Head of caudate nucleus (tissue), 42 donors: Measurements from ENCODE around the gene BCAS1.

Source experiments
- DNase-seq, 42 donors: peaks; one replicate each; pipeline versions ENCODE4 v3.0.0 to v3.0.0-alpha.2; 2020 to 2021; ENCODE audit warnings: mixed read lengths in 7 of 42
- intact Hi-C: fragments of 100-400 bp; cut with DNase I; formaldehyde crosslinking; loops from one replicate; pipeline ENCODE4 v1.15.0; 2022

The BCAS1 gene

GRCh38 chr20:54002741-54003140 is 67.7 kb downstream of the BCAS1 start:
- intact Hi-C loops = no loop called here

DNA sequence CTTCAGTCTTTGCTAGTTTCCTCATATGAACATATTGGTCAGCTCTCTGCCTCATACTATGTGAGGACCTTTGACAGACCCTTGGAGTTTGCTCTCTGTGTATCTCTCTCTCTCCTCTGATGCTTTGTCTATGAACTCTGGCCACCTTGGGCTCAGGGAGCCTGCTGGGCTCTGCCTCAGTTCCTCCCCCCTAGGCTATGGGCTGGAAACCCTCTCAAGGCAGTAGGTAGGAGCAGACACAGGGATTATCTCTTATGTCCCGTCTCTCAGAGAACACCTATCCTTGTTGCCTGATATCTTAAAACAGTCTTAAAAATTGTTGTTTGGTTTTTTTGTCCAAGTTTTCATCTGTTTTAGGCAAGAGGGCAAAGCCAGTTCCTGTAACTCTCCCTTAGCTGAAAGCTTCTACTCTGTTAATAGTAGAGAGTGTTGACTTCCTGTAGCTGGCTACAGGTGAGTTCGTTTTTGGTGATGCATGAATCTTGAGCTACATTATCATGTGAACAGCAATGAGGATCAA is 68.3 kb downstream of the BCAS1 start:
- intact Hi-C loops = no loop called here
- DNase-seq = no peak

More at GRCh38 chr20:54002741-54003140, 67.7 kb downstream of the BCAS1 start:
- no peak for DNase-seq

- DNase-seq = no peak
- intact Hi-C loops = no loop called here
Observed at GRCh38 chr20:54000914-54001313, 69.5 kb downstream of the BCAS1 start.

GRCh38 chr20:54000262-54000661 is 70.1 kb downstream of the BCAS1 start:
- no peak for DNase-seq
- intact Hi-C loops = no loop called here

GRCh38 chr20:53999077-53999476 is 71.3 kb downstream of the BCAS1 start:
- intact Hi-C loops = no loop called here
- no peak for DNase-seq

DNA sequence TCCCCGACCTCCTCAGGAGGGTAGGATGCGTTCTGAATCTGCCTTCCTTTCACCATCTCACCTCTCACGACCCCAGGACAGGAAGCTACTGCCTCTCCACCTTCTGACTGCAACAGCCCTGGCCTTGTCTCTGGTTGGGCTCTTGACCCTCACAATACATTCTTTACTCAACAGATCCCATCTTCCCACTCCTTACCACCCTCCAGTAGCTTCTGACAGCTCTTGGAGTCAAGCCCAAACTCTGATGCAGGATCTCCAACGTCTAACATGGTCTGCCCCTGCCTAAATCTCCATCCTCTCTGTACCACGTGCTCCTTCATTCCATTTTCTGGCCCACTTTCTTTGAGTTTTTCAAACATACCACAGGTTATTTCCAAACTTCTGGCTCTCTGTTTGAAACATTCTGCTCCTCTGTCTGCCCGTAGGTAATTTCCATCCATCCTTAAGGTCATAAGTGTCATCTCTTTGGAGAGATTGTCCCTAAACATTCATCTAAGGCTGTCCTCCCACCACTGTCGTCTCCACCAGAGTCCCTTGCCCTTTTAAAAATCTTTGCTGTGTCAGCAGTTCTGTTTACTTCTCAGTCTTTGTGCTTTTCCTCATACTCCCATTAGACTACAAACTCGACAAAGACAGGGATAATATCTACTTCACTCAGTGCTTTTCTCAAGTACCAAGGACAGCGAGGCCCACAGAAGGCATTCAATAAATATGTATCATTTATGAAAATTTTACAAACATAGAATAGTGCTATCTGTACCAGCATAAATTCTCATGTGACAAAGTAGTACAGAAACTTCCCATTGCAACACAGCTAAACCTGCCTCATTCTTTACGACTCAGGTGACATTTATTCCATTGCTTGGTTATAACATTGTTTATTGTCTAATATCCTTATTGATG is 73.6 kb downstream of the BCAS1 start:
- DNase-seq = no peak
- intact Hi-C loops = no loop called here

- no peak for DNase-seq
- intact Hi-C loops = no loop called here
Observed at GRCh38 chr20:53995949-53996348, 74.4 kb downstream of the BCAS1 start.

GRCh38 chr20:53994088-53994487 is 76.3 kb downstream of the BCAS1 start:
- intact Hi-C loops = no loop called here
- DNase-seq = no peak

- intact Hi-C loops = no loop called here
- no peak for DNase-seq
Observed at GRCh38 chr20:53993310-53993709, 77.1 kb downstream of the BCAS1 start.

- intact Hi-C loops = no loop called here
- DNase-seq = peak in 1 of 42 donors; percentile 16
Observed at GRCh38 chr20:53990768-53991450, 79.5 kb downstream of the BCAS1 start.

GRCh38 chr20:53990003-53990402 is 80.4 kb downstream of the BCAS1 start:
- intact Hi-C loops = no loop called here
- DNase-seq = no peak

DNA sequence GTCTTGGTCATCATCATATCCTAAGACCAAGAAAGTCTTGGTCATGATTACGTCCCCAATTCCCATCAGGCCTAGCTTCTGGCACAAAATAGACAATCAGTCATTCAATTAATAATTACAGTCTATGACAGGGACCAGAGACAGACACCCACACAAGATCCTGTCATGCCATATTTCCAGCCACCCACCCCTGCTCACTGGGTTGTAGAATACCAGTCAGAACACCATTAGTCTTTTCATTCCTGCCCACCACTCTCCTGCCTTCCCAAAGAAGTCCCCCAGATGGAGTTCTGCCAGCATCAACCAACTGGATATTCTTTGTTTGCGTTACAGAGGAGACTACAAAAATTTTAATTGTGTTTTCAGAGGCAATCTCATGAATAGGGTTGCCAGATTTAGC is 81.0 kb downstream of the BCAS1 start:
- intact Hi-C loops = no loop called here
- peak in 2 of 42 donors; percentile 8 to 46 for DNase-seq

- DNase-seq = no peak
- intact Hi-C loops = no loop called here
Observed at GRCh38 chr20:53986037-53986650, 84.2 kb downstream of the BCAS1 start.

GRCh38 chr20:53985150-53985518 is 85.3 kb downstream of the BCAS1 start:
- intact Hi-C loops = no loop called here
- DNase-seq = no peak

GRCh38 chr20:53984356-53985149 is 85.8 kb downstream of the BCAS1 start:
- intact Hi-C loops = no loop called here

GRCh38 chr20:53983401-53983800 is 87.0 kb downstream of the BCAS1 start:
- intact Hi-C loops = no loop called here
- DNase-seq = no peak

More at GRCh38 chr20:53984356-53985149, 85.8 kb downstream of the BCAS1 start:
- peak in 30 of 42 donors; percentile 11 to 72 (median 29) for DNase-seq

GRCh38 chr20:53982624-53983023 is 87.8 kb downstream of the BCAS1 start:
- intact Hi-C loops = no loop called here
- no peak for DNase-seq

DNA sequence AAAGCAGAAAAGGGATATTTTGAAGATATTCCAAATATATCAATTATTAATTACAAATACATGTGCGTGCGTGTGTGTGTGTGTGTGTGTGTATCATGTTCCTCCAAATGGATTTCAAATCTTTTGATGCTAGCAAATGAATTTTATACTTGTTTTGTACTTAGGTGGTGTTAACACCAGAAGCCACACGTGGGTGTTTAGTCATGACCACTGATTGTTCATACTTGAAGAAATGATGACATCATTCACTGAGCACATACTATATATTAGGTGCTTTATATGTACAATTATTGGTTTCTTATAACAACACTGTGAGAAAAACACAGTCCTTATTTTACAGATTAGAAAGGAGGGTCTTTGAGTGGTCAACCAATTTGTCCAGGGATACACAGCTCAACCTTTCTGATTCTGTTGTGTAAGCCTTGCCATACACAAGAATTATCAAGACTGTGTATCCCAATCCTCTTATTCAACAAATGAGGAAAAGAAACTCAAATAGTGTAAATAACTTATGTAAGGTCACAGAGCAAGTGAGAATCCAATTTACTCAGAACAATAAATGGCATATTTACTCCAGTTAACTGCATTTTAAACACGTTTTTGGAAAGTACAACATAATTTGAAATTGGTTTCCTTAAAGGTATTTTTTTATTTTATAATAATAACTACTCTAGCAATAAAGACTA is 88.5 kb downstream of the BCAS1 start:
- DNase-seq = no peak
- intact Hi-C loops = no loop called here
